ENCODE results near the gene GAS6.

DNA sequence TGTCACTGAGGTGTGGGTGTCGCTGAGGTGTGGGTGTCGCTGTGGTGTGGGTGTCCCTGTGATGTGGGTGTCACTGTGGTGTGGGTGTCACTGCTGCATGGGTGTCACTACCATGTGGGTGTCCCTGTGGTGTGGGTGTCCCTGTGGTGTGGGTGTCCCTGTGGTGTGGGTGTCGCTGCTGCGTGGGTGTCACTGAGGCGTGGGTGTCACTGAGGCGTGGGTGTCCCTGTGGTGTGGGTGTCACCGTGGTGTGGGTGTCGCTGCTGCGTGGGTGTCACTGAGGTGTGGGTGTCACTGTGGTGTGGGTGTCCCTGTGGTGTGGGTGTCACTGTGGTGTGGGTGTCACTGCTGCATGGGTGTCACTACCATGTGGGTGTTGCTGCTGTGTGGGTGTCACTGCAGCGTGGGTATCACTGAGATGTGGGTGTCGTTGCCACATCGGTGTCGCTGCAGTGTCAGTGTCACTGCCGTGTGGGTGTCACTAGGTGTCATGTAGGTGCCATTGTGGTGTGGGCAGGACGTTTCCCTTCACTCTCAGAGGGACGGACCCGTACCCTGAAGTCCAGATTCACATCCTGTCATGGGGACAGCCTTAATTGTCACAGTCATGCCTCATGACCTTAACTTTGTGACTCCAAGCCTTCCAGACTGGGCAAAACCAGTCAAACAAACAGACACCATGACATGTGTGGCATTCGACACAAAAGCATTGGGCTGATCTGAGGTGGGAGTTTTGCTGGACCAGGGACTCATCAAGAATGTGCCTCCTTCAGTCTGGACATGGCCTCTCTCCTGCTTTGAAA, 12.7 kb upstream of the GAS6 start:
- TF ChIP-seq, protein P1, sequence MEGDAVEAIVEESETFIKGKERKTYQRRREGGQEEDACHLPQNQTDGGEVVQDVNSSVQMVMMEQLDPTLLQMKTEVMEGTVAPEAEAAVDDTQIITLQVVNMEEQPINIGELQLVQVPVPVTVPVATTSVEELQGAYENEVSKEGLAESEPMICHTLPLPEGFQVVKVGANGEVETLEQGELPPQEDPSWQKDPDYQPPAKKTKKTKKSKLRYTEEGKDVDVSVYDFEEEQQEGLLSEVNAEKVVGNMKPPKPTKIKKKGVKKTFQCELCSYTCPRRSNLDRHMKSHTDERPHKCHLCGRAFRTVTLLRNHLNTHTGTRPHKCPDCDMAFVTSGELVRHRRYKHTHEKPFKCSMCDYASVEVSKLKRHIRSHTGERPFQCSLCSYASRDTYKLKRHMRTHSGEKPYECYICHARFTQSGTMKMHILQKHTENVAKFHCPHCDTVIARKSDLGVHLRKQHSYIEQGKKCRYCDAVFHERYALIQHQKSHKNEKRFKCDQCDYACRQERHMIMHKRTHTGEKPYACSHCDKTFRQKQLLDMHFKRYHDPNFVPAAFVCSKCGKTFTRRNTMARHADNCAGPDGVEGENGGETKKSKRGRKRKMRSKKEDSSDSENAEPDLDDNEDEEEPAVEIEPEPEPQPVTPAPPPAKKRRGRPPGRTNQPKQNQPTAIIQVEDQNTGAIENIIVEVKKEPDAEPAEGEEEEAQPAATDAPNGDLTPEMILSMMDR (IDR thresholded peaks at IDR 0.05): no peak
- TF ChIP-seq POLR2A (IDR thresholded peaks at IDR 0.05): no peak
